C4-2B (cell line): ENCODE data around the gene FHDC1.

ENCODE experiments used
- H3K27ac ChIP-seq: fragments of 450-650 bp; 2 replicates; pipeline ENCODE4 v1.5.1; 2017
- CTCF ChIP-seq: fragments of 450-650 bp; conservative IDR thresholded peaks from 2 replicates; pipeline ENCODE4 v1.5.1; 2017; ENCODE audit warnings: mild to moderate bottlenecking
- ZFX ChIP-seq: fragments of 450-650 bp; IDR thresholded peaks from 2 replicates; pipeline ENCODE4 v1.6.1; 2017

Gene FHDC1

GRCh38 chr4:152949930-152950329 is 13.8 kb downstream of the FHDC1 start:
- no peak overlapping the region for H3K27ac ChIP-seq
- TF ChIP-seq ZFX (no peak), CTCF (no peak)

- H3K27ac ChIP-seq, result no peak overlapping the region
- no peak for TF ChIP-seq ZFX
- TF ChIP-seq CTCF, result no peak
These were observed 14.5 kb downstream of the FHDC1 start for GRCh38 chr4:152950402-152951274.

- TF ChIP-seq ZFX, result no peak
- H3K27ac ChIP-seq, result no peak overlapping the region
These were observed 15.2 kb downstream of the FHDC1 start for GRCh38 chr4:152951348-152951747.

- TF ChIP-seq CTCF (no peak), ZFX (no peak)
These were observed 17.4 kb downstream of the FHDC1 start for GRCh38 chr4:152953514-152953913.

GRCh38 chr4:152954741-152955140 is 18.6 kb downstream of the FHDC1 start:
- TF ChIP-seq ZFX, result no peak
- no peak for TF ChIP-seq CTCF
- no peak overlapping the region for H3K27ac ChIP-seq

More at GRCh38 chr4:152953514-152953913, 17.4 kb downstream of the FHDC1 start:
- no peak overlapping the region for H3K27ac ChIP-seq

GRCh38 chr4:152956147-152956546 is 20.0 kb downstream of the FHDC1 start:
- H3K27ac ChIP-seq, result no peak overlapping the region
- no peak for TF ChIP-seq CTCF
- no peak for TF ChIP-seq ZFX

- no peak for TF ChIP-seq ZFX
- TF ChIP-seq CTCF, result no peak
These were observed 20.7 kb downstream of the FHDC1 start for GRCh38 chr4:152956650-152957436.

More at GRCh38 chr4:152956650-152957436, 20.7 kb downstream of the FHDC1 start:
- no peak overlapping the region for H3K27ac ChIP-seq
